ENCODE results near the gene ASAP3. TPM values are rescaled to one million over a fixed set of nuclear protein-coding genes. Genes with fewer than 3 reads are reported as not detected.

Gene ASAP3
- total RNA-seq, 6 experiments from 2014 or later = 5.9 to 14.5 (median 12.3) TPM

DNA sequence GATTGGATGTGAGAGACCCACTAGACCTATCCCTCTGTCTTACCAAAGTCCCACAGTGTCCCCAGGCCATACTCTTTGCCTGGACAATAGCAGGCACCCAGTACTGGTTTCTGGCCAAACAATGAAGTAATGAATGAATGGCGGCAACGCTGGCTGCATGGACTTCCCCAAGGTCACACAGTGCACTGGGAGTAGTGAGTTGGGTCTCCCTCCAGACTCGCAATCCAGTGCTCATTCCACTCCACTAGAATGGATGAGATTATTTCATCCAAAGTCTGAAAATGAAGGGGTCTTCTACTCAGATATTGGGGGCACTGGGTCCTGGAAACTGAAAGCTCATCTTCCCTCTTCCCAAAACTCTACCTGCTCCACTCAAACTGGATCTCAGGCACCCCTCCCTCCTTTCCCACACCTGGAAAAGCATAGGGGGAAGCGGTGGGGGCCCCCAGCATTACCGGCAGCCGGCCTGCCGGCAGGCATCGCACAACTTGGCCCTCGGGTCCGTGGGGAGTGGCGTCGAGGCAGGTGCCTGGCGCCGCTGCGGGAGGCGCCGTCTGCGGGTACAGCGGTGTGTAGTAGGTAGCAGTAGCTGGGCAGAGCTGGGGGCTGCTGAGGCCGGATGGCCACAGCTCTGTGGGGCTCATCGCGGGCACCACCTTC is 46.2 kb upstream of the ASAP3 start:
- Mint-ChIP-seq H3K36me3 (ENCODE audit: low read depth) (no peaks in the 10 kb centered on the region), H3K27ac (no peak overlapping the region), H3K4me3 (peak overlapping the region; percentile 71), H3K9me3 (no peaks in the 10 kb centered on the region), H3K4me1 (ENCODE audit: low read depth) (peaks cover 55% of the 10 kb centered on the region), H3K27me3 (ENCODE audit: insufficient read depth) (no peaks in the 10 kb centered on the region; the same call in 1 of the 2 replicates)
- DNase-seq = no peak
- TF ChIP-seq CTCF (IDR thresholded peaks at IDR 0.05) = no peak

- H3K27me3 Mint-ChIP-seq (ENCODE audit: insufficient read depth) = no peaks in the 10 kb centered on the region; the same call in 1 of the 2 replicates
- H3K4me1 Mint-ChIP-seq (ENCODE audit: low read depth) = peaks cover 53% of the 10 kb centered on the region
These were observed 45.4 kb upstream of the ASAP3 start for GRCh38 chr1:23529146-23530086.

GRCh38 chr1:23528250-23528978 is 44.4 kb upstream of the ASAP3 start:
- H3K36me3 Mint-ChIP-seq (ENCODE audit: low read depth) = no peaks in the 10 kb centered on the region
- H3K4me1 Mint-ChIP-seq (ENCODE audit: low read depth) = peaks cover 51% of the 10 kb centered on the region
- TF ChIP-seq CTCF (IDR thresholded peaks at IDR 0.05) = no peak
- peak; percentile 87 for DNase-seq
- H3K9me3 Mint-ChIP-seq = no peaks in the 10 kb centered on the region
- H3K4me3 Mint-ChIP-seq = no peak overlapping the region; the same call in 1 of the 2 replicates
- no peaks in the 10 kb centered on the region; the same call in 1 of the 2 replicates for H3K27me3 Mint-ChIP-seq (ENCODE audit: insufficient read depth)
- H3K27ac Mint-ChIP-seq = peak overlapping the region; percentile 21; the same call in 1 of the 2 replicates

More at GRCh38 chr1:23529146-23530086, 45.4 kb upstream of the ASAP3 start:
- peak overlapping the region; percentile 71 for H3K4me3 Mint-ChIP-seq
- H3K36me3 Mint-ChIP-seq (ENCODE audit: low read depth) = no peaks in the 10 kb centered on the region
- H3K9me3 Mint-ChIP-seq = no peaks in the 10 kb centered on the region
- H3K27ac Mint-ChIP-seq = no peak overlapping the region
- no peak for TF ChIP-seq CTCF (IDR thresholded peaks at IDR 0.05)
- DNase-seq = no peak

GRCh38 chr1:23527900-23528249 is 43.9 kb upstream of the ASAP3 start:
- Mint-ChIP-seq H3K4me1 (ENCODE audit: low read depth) (peaks cover 46% of the 10 kb centered on the region), H3K27ac (no peak overlapping the region), H3K27me3 (ENCODE audit: insufficient read depth) (no peaks in the 10 kb centered on the region; the same call in 1 of the 2 replicates), H3K36me3 (ENCODE audit: low read depth) (no peaks in the 10 kb centered on the region), H3K4me3 (no peak overlapping the region), H3K9me3 (no peaks in the 10 kb centered on the region)
- TF ChIP-seq CTCF (IDR thresholded peaks at IDR 0.05) = 0 out of 2 replicates have a peak, but pooled peaks have one; percentile 34
- no peak for DNase-seq

DNA sequence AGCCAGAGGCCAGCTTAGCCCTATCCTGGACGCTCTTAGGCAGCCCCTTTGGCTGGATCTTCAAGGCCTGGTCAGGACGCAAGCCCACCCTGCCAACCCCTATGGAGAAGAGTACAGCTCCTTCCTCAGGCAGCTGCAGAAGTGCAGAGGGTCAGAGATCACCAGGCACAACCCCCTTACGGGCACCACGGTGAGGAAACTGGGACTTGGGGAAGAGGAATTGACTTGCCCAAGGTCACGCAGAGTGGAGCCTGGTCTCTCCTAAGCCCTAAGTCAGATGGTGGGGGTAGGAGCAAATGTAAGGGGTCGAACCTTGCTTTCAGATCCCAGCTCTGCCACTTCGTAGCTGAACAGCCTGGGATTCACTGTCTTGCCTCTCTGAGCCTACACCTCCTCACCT is 43.4 kb upstream of the ASAP3 start:
- Mint-ChIP-seq H3K4me1 (ENCODE audit: low read depth) (peaks cover 43% of the 10 kb centered on the region), H3K36me3 (ENCODE audit: low read depth) (no peaks in the 10 kb centered on the region), H3K27me3 (ENCODE audit: insufficient read depth) (no peaks in the 10 kb centered on the region; the same call in 1 of the 2 replicates), H3K9me3 (no peaks in the 10 kb centered on the region), H3K4me3 (no peak overlapping the region), H3K27ac (no peak overlapping the region)
- TF ChIP-seq CTCF (IDR thresholded peaks at IDR 0.05) = no peak
- no peak for DNase-seq

All from HFFc6 (cell line).